ENCODE data around the gene MYL12B.
A peak's percentile ranks its signal among the peaks of the same experiment; 100 is the strongest.

MYL12B gene

DNA sequence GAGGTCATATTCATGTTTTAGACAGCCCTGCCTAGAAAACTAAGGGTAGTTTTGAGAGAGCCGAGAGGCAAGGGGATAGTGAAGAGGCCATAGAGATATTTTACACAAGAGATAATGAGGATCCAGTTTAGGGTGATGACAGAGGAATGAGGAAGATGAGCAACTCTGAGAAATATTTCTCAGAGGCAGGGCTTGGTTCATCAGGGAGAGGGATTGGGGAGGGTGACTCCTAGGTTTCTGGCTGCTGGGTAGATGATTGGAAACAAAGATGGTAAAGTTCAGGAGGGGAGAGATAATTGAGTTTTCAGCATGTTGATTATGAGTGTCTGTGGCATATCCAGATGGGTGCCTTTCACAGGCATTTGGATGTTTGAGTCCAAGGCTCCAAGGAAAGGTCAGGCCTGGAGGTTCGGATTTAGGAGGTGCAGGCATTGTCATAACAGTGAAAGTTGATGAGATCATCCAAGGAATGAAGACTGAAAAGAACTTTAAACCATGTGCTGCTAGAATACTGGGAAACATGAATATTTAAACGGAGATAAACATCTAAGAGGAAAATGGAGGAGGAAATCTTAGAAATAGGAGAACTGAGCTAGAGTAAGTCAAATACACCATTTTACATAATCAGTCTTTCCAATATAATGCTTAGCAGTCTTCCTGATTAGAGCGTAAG lies 7.4 kb downstream of the MYL12B start:
- peaks cover 15% of the 10 kb centered on the region for H3K4me1 ChIP-seq (ENCODE audit: control insufficient read depth, insufficient read depth, low read length)
- H3K27ac ChIP-seq (ENCODE audit: extremely low read depth, low read depth, low read length), result no peak overlapping the region
- ChIA-PET CTCF (interaction anchor here (1.1 to 1.3 kb wide), 2 partner anchors 13 to 397 kb away, joined by 3 read pairs; no protein-coding TSS in a partner anchor), POLR2A (no interaction called here)
- no peak for TF ChIP-seq ZNF16 (tag by site-specific recombination; IDR thresholded peaks at IDR 0.05; ENCODE audit: low read depth)
- no peak for TF ChIP-seq ZNF707 (tag by site-specific recombination; IDR thresholded peaks at IDR 0.05)
- no peak for TF ChIP-seq ZNF169 (tag by site-specific recombination; IDR thresholded peaks at IDR 0.05)
- TF ChIP-seq, protein P1, sequence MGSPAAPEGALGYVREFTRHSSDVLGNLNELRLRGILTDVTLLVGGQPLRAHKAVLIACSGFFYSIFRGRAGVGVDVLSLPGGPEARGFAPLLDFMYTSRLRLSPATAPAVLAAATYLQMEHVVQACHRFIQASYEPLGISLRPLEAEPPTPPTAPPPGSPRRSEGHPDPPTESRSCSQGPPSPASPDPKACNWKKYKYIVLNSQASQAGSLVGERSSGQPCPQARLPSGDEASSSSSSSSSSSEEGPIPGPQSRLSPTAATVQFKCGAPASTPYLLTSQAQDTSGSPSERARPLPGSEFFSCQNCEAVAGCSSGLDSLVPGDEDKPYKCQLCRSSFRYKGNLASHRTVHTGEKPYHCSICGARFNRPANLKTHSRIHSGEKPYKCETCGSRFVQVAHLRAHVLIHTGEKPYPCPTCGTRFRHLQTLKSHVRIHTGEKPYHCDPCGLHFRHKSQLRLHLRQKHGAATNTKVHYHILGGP (tag by site-specific recombination; IDR thresholded peaks at IDR 0.05), result no peak
- no peak for TF ChIP-seq ZNF510 (tag by site-specific recombination; IDR thresholded peaks at IDR 0.05; ENCODE audit: insufficient replicate concordance)
- TF ChIP-seq ZBTB48 (tag by site-specific recombination; IDR thresholded peaks at IDR 0.05), result no peak
- TF ChIP-seq ZNF670 (tag by site-specific recombination; IDR thresholded peaks at IDR 0.05; ENCODE audit: low read depth), result no peak
- TF ChIP-seq ZNF837 (tag by site-specific recombination; IDR thresholded peaks at IDR 0.05), result no peak
- no peak for TF ChIP-seq GLIS2 (tag by site-specific recombination; IDR thresholded peaks at IDR 0.05)
- no peak for TF ChIP-seq ZNF341 (tag by site-specific recombination; IDR thresholded peaks at IDR 0.05; ENCODE audit: low read depth)
- TF ChIP-seq, protein P2, sequence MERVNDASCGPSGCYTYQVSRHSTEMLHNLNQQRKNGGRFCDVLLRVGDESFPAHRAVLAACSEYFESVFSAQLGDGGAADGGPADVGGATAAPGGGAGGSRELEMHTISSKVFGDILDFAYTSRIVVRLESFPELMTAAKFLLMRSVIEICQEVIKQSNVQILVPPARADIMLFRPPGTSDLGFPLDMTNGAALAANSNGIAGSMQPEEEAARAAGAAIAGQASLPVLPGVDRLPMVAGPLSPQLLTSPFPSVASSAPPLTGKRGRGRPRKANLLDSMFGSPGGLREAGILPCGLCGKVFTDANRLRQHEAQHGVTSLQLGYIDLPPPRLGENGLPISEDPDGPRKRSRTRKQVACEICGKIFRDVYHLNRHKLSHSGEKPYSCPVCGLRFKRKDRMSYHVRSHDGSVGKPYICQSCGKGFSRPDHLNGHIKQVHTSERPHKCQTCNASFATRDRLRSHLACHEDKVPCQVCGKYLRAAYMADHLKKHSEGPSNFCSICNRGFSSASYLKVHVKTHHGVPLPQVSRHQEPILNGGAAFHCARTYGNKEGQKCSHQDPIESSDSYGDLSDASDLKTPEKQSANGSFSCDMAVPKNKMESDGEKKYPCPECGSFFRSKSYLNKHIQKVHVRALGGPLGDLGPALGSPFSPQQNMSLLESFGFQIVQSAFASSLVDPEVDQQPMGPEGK (tag by site-specific recombination; IDR thresholded peaks at IDR 0.05), result no peak
- no peak for TF ChIP-seq ZFP69B (tag by site-specific recombination; IDR thresholded peaks at IDR 0.05)
- TF ChIP-seq ZNF10 (tag by site-specific recombination; IDR thresholded peaks at IDR 0.05), result no peak
- TF ChIP-seq HOXA7 (CRISPR knock-in tag; IDR thresholded peaks at IDR 0.05; ENCODE audit: borderline replicate concordance), result no peak
- TF ChIP-seq, protein P3, sequence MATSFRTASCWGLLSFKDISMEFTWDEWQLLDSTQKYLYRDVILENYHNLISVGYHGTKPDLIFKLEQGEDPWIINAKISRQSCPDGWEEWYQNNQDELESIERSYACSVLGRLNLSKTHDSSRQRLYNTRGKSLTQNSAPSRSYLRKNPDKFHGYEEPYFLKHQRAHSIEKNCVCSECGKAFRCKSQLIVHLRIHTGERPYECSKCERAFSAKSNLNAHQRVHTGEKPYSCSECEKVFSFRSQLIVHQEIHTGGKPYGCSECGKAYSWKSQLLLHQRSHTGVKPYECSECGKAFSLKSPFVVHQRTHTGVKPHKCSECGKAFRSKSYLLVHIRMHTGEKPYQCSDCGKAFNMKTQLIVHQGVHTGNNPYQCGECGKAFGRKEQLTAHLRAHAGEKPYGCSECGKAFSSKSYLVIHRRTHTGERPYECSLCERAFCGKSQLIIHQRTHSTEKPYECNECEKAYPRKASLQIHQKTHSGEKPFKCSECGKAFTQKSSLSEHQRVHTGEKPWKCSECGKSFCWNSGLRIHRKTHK (tag by site-specific recombination; IDR thresholded peaks at IDR 0.05), result no peak
- TF ChIP-seq ZNF175 (tag by site-specific recombination; IDR thresholded peaks at IDR 0.05), result no peak
- no peaks in the 10 kb centered on the region for H3K9me3 ChIP-seq (ENCODE audit: control insufficient read depth, insufficient read depth, low read depth, low read length)
- H3K4me3 ChIP-seq (ENCODE audit: low read depth, low read length), result no peak overlapping the region
- H3K36me3 ChIP-seq (ENCODE audit: control insufficient read depth in 2 of 2, insufficient read depth in 1 of 2, low read length in 2 of 2), result peaks cover 8 to 13% of the 10 kb centered on the region in 2 experiments

DNA sequence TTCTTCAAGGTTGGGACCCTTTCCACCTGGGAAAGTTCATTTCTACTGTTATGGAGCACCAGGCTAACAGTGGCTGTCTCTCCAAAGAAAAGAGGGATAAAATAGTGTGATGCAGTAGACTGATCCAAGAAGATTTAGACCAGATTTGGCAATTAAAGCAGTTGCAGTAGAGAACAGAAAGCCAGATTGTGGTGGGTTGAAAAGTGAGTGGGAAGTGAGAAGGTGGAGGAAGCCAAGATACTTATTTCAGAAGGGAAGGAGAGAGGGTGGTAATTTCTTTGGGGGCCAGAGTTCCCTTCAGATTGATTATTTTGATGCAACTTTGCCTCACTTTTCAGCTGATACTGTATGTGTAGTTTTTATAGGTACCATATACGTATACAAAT lies 8.0 kb downstream of the MYL12B start:
- H3K4me1 ChIP-seq (ENCODE audit: control insufficient read depth, insufficient read depth, low read length), result peaks cover 15% of the 10 kb centered on the region
- CTCF ChIA-PET, result interaction anchor here (1.1 to 1.3 kb wide), 2 partner anchors 12 to 397 kb away, joined by 3 read pairs; no protein-coding TSS in a partner anchor
- POLR2A ChIA-PET, result no interaction called here
- peaks cover 13 to 16% of the 10 kb centered on the region in 2 experiments for H3K36me3 ChIP-seq (ENCODE audit: control insufficient read depth in 2 of 2, insufficient read depth in 1 of 2, low read length in 2 of 2)
- no peaks in the 10 kb centered on the region for H3K9me3 ChIP-seq (ENCODE audit: control insufficient read depth, insufficient read depth, low read depth, low read length)
- no peak overlapping the region for H3K27ac ChIP-seq (ENCODE audit: extremely low read depth, low read depth, low read length)
- H3K4me3 ChIP-seq (ENCODE audit: low read depth, low read length), result no peak overlapping the region
- TF ChIP-seq PRDM1 (tag by site-specific recombination; IDR thresholded peaks at IDR 0.05) (peak; percentile 34; the same call in 1 of the 2 replicates), HOXC10 (CRISPR knock-in tag; IDR thresholded peaks at IDR 0.05) (no peak), EGR2 (tag by site-specific recombination; IDR thresholded peaks at IDR 0.05; ENCODE audit: low read depth) (peak; percentile 54), ZNF626 (tag by site-specific recombination; IDR thresholded peaks at IDR 0.05) (no peak), ZFHX2 (tag by site-specific recombination; conservative IDR thresholded peaks at IDR 0.05) (peak; percentile 75)

All from HEK293 (cell line).